ENCODE measurements around the gene ARHGEF17. TPM values are rescaled to one million over a fixed set of nuclear protein-coding genes. Genes with fewer than 3 reads are reported as not detected.

ARHGEF17 gene
- total RNA-seq, 1 donor from 2014 or later, result 82.6 TPM

- intact Hi-C loops (cut with DNase I), result no loop called here
- peak; percentile 87 for DNase-seq (ENCODE audit: low spot score)
These were observed 15.4 kb downstream of the ARHGEF17 start for GRCh38 chr11:73323464-73323863.

- intact Hi-C loops (cut with DNase I), result no loop called here
- DNase-seq (ENCODE audit: low spot score), result no peak
These were observed 16.0 kb downstream of the ARHGEF17 start for GRCh38 chr11:73324116-73324515.

GRCh38 chr11:73324665-73325035, 16.6 kb downstream of the ARHGEF17 start:
- intact Hi-C loops (cut with DNase I), result no loop called here
- no peak for DNase-seq (ENCODE audit: low spot score)

- DNase-seq (ENCODE audit: low spot score), result no peak
- intact Hi-C loops (cut with DNase I), result no loop called here
These were observed 17.2 kb downstream of the ARHGEF17 start for GRCh38 chr11:73325036-73325981.

GRCh38 chr11:73326929-73327811, 19.1 kb downstream of the ARHGEF17 start:
- no peak for DNase-seq (ENCODE audit: low spot score)

GRCh38 chr11:73327812-73328364, 19.8 kb downstream of the ARHGEF17 start:
- no peak for DNase-seq (ENCODE audit: low spot score)
- intact Hi-C loops (cut with DNase I), result no loop called here

More at GRCh38 chr11:73326929-73327811, 19.1 kb downstream of the ARHGEF17 start:
- intact Hi-C loops (cut with DNase I), result no loop called here

DNA sequence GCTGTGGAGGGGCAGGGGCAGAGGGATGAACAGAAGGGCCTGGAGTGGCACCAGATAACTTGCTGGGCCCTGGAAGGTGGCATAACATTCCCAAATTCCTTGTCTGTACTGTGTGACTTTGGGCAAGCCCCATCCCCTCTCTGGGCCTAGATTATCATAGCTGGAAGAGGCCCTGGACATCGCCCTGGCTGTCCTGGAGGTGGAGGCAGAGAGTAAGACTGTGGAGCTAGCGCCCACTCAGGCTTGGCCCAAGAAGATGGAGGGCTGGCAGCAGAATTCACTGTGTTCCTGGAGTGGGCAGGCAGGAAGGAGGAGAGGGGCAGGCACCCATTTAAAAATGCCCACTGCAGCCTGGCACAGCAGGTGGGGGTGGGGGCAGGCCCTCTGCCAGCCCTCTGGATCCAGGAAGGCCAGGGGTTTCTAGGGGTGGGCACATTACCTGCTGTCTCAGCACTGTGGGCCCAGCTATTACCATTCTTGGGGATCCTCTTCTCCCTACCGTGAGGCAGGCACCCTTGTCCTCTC, 22.6 kb downstream of the ARHGEF17 start:
- intact Hi-C loops (cut with DNase I), result no loop called here
- no peak for DNase-seq (ENCODE audit: low spot score)

- intact Hi-C loops (cut with DNase I), result no loop called here
- DNase-seq (ENCODE audit: low spot score), result no peak
These were observed 23.3 kb downstream of the ARHGEF17 start for GRCh38 chr11:73331138-73331916.

GRCh38 chr11:73333173-73333572, 25.1 kb downstream of the ARHGEF17 start:
- intact Hi-C loops (cut with DNase I), result no loop called here
- no peak for DNase-seq (ENCODE audit: low spot score)

- intact Hi-C loops (cut with DNase I), result no loop called here
- DNase-seq (ENCODE audit: low spot score), result no peak
These were observed 25.7 kb downstream of the ARHGEF17 start for GRCh38 chr11:73333640-73334383.

GRCh38 chr11:73334384-73335203, 26.5 kb downstream of the ARHGEF17 start:
- intact Hi-C loops (cut with DNase I), result loop anchor here (1.0 to 5.0 kb wide), 2 partner anchors 27 to 37 kb away; no protein-coding TSS in a partner anchor
- DNase-seq (ENCODE audit: low spot score), result peak; percentile 89

DNA sequence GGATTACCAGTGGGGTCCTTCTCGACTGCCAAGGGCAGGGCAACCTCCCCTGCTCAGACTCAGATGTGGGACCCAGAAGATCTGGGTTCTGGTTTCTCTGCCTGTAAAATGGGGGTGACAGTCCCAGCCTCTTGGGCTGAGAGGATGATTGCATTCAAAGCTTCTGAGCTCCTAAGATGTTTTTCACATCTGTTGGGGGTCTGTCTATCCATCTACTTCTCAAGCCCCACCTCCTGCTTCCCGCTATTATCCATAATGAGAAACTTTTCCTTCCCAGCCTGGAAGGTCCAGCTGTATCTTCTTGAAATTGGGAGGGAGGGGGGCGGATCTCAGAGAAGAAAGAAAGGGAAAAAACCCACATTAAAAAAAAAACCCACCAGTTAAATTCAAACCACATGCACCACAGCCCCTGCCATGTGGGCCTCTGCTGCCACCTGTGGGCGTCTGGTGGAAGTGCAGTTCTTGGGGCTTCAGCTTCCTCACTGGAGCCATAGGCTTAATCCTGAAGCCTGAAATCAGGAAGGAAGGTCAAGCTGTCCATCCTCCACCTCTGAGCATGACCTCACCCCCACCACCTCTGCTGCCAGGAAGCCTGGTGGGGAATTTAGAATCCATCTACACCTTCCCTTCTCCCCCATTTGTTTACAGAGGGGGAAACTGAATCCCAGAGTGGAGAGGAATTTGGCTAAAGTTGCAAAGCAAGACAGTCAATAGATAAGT, 27.3 kb downstream of the ARHGEF17 start:
- DNase-seq (ENCODE audit: low spot score), result peak; percentile 92
- intact Hi-C loops (cut with DNase I), result loop anchor here (1.0 to 5.0 kb wide), 2 partner anchors 28 to 38 kb away; no protein-coding TSS in a partner anchor

- no peak for DNase-seq (ENCODE audit: low spot score)
- intact Hi-C loops (cut with DNase I), result loop anchor here (5.0 kb wide), 1 partner anchor 41 kb away; no protein-coding TSS in a partner anchor
These were observed 29.8 kb downstream of the ARHGEF17 start for GRCh38 chr11:73337846-73338245.

DNA sequence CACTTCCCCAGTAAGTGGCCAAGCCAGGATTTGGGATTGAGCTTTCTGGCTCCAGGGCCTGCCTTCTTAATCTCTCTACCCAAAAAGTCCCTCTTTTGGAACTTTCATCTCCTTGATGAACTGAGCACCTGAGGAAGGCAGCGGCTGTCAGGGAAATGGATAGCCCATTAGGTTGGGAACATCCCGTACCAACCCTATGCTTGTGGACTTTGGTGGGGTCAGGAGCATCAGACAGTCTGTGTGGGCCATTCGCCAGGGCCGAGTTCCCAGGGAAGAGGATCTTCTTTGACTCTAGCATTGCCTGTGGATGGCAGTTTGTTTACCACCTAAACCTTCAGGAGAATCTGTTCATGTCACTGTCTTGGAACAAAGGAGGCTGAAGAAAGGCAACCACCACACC, 30.2 kb downstream of the ARHGEF17 start:
- no peak for DNase-seq (ENCODE audit: low spot score)
- intact Hi-C loops (cut with DNase I), result loop anchor here (5.0 kb wide), 1 partner anchor 41 kb away; no protein-coding TSS in a partner anchor

GRCh38 chr11:73340164-73340563, 32.1 kb downstream of the ARHGEF17 start:
- intact Hi-C loops (cut with DNase I), result no loop called here
- DNase-seq (ENCODE audit: low spot score), result no peak

DNA sequence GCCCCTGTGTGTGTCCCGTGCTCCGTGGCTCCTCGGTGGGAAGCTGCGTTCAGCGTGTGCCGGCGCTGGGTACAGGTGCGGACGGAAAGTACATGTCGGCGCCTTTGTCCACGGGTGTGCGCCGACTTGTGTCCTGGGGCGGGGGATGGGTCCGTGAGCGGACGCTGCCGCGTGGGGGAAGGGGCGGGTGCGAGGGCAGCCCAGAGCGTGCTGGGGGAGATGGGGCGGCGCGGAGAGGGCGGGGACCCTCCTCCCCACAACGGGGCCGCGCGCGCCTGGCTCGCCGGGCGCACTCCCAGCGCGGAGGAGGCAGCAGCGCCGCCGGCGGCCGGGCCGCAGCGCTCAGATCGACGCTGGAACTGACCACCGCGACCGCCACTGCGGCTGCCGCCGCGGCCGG, 34.6 kb downstream of the ARHGEF17 start:
- no peak for DNase-seq (ENCODE audit: low spot score)
- intact Hi-C loops (cut with DNase I), result no loop called here
